ENCODE results near the gene PGAP2. TPM values are rescaled to one million over a fixed set of nuclear protein-coding genes. Genes with fewer than 3 reads are reported as not detected.

Gene PGAP2
- total and polyA plus RNA-seq, 2 of the 13 experiments (the other 11 are each of a cell fraction or from before 2014, with no cell fraction given), result 21.5 to 47.8 TPM

GRCh38 chr11:3866206-3866605 is 57.8 kb downstream of the PGAP2 start (continued):
- TF ChIP-seq ZNF276 (CRISPR knock-in tag; IDR thresholded peaks at IDR 0.05; ENCODE audit: low read depth) (no peak), CBFB (CRISPR knock-in tag; IDR thresholded peaks at IDR 0.05) (no peak), CBX1 (IDR thresholded peaks at IDR 0.05; ENCODE audit: low read depth) (no peak), GATAD2A (CRISPR knock-in tag; IDR thresholded peaks at IDR 0.05) (peak; percentile 66), NCOR1 (IDR thresholded peaks at IDR 0.05; ENCODE audit: borderline replicate concordance, low read length) (0 out of 2 replicates have a peak, but pooled peaks have one; percentile 13), ZEB1 (IDR thresholded peaks at IDR 0.05; ENCODE audit: insufficient replicate concordance, low read depth) (no peak), ZNF331 (CRISPR knock-in tag; IDR thresholded peaks at IDR 0.05) (no peak; the same call in 1 of the 2 replicates), KDM5A (IDR thresholded peaks at IDR 0.05; ENCODE audit: borderline replicate concordance, low read length) (no peak), NR0B2 (CRISPR knock-in tag; IDR thresholded peaks at IDR 0.05) (no peak), ZNF7 (CRISPR knock-in tag; IDR thresholded peaks at IDR 0.05) (no peak), LCORL (IDR thresholded peaks at IDR 0.05) (no peak), LCORL (CRISPR knock-in tag; IDR thresholded peaks at IDR 0.05) (no peak), SP4 (CRISPR knock-in tag; IDR thresholded peaks at IDR 0.05) (no peak), KLF11 (CRISPR knock-in tag; IDR thresholded peaks at IDR 0.05) (no peak), NR2F6 (IDR thresholded peaks at IDR 0.05) (no peak), NR2F6 (CRISPR knock-in tag; IDR thresholded peaks at IDR 0.05) (0 out of 2 replicates have a peak, but pooled peaks have one; percentile 25), PRPF4 (IDR thresholded peaks at IDR 0.05; ENCODE audit: low read depth, low read length, poor library complexity, severe bottlenecking) (no peak), CSRNP1 (CRISPR knock-in tag; IDR thresholded peaks at IDR 0.05) (no peak), NFKB2 (CRISPR knock-in tag; IDR thresholded peaks at IDR 0.05; ENCODE audit: borderline replicate concordance) (no peak), ZNF180 (CRISPR knock-in tag; IDR thresholded peaks at IDR 0.05; ENCODE audit: borderline replicate concordance, low read depth) (no peak), NFYC (CRISPR knock-in tag; IDR thresholded peaks at IDR 0.05) (no peak), ZNF841 (CRISPR knock-in tag; IDR thresholded peaks at IDR 0.05; ENCODE audit: borderline replicate concordance) (no peak), SETDB1 (CRISPR knock-in tag; IDR thresholded peaks at IDR 0.05; ENCODE audit: borderline replicate concordance) (no peak), PLRG1 (conservative IDR thresholded peaks at IDR 0.05) (no peak)
- TF ChIP-seq, protein P1, sequence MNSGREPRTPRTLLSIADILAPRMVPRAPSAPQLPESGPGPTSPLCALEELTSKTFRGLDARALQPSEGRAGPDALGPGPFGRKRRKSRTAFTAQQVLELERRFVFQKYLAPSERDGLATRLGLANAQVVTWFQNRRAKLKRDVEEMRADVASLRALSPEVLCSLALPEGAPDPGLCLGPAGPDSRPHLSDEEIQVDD (CRISPR knock-in tag; IDR thresholded peaks at IDR 0.05; ENCODE audit: borderline replicate concordance), result no peak
- TF ChIP-seq, protein P2, sequence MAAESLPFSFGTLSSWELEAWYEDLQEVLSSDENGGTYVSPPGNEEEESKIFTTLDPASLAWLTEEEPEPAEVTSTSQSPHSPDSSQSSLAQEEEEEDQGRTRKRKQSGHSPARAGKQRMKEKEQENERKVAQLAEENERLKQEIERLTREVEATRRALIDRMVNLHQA (CRISPR knock-in tag; IDR thresholded peaks at IDR 0.05), result no peak
- TF ChIP-seq, protein P3, sequence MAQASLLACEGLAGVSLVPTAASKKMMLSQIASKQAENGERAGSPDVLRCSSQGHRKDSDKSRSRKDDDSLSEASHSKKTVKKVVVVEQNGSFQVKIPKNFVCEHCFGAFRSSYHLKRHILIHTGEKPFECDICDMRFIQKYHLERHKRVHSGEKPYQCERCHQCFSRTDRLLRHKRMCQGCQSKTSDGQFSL (CRISPR knock-in tag; IDR thresholded peaks at IDR 0.05), result no peak

Measured in HepG2 (cell line).